ENCODE measurements around the gene SCN8A. TPM values are rescaled to one million over a fixed set of nuclear protein-coding genes. Genes with fewer than 3 reads are reported as not detected.

Gene SCN8A
- total RNA-seq, 1 experiment from 2014 or later, result 4.3 TPM

DNA sequence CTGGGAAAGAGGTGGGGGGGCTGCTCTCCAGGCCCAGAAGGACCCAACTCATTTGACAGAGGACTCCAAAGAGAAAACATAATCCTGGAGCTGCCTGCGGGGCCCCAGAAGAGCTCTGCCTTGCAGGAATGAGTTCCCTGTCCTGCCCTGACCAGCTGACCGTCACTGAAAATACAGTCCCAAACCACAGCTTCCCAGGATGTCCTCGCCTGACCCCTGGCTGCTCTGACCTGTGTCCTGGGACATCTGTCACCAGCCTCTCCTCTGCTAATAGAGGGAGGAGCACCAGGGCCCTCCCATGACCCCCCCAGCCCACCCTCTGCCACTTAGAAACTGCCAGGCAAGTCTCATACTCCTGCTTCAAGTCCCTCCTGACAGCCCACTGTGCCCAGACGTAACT lies 247.7 kb downstream of the SCN8A start:
- Histone ChIP-seq H3K4me1 (replicated peaks) (no peaks in the 10 kb centered on the region), H3K9me3 (replicated peaks) (no peaks in the 10 kb centered on the region), H3K27me3 (replicated peaks) (peaks cover 27% of the 10 kb centered on the region), H3K27ac (no peak overlapping the region), H3K36me3 (no peaks in the 10 kb centered on the region), H3K4me3 (no peak overlapping the region)
- no peak for DNase-seq (ENCODE audit: low read depth in 1 of 2, low spot score in 2 of 2)

DNA sequence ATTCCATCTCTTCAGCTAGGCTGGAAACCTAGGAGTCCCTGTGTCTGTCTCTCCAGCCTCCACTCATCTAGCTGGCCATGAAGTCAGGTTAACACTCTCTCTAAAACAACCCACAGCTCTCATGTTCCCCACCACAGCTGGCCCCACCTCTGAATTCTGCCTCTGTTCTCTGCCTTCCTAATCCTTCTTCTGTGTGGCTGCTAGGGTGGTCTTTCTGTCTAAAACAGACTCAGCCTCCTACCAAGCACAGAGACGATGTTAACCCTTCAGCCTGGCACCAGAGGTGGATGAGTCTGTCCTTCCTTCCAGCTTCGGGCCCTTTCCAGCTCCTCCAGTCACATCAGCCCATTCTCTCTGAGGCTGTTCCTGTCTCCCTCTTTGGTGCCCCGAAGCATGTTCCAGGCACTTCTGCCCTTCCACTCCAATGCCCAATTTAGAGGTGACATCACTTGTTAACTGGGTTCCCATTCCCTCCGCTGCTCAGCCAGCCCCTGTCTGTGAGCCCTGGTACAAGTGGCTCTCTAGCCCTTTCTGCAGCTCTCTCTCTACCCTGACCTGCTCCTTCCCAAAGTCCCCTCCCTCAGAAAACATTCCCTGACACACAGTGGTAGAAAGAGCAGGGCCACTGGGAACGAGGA lies 248.4 kb downstream of the SCN8A start:
- H3K36me3 ChIP-seq, result no peaks in the 10 kb centered on the region
- no peak overlapping the region for H3K27ac ChIP-seq
- no peak for DNase-seq (ENCODE audit: low read depth in 1 of 2, low spot score in 2 of 2)
- H3K9me3 ChIP-seq (replicated peaks), result no peaks in the 10 kb centered on the region
- H3K4me1 ChIP-seq (replicated peaks), result no peaks in the 10 kb centered on the region
- H3K4me3 ChIP-seq, result no peak overlapping the region
- H3K27me3 ChIP-seq (replicated peaks), result peaks cover 33% of the 10 kb centered on the region

DNA sequence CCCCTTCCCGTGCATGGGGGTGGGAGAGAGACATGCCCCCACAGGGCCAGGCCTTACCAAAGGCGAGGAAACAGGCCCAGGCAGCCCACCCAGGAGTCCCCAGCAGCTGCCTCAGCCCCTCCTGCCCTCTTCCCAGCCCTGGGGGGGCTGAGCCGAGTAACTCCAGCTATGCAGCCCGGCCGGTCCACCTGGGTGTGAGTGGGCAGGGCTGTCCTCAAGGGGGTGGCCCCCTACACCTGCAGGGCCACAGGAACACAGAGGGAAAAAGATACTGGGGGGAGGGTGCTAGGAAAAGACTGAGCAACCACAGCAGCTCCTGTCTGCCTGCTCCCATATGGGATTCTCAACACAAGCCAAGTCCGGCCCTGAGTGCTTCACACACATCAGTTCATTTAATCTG lies 249.9 kb downstream of the SCN8A start:
- H3K36me3 ChIP-seq, result no peaks in the 10 kb centered on the region
- H3K27ac ChIP-seq, result no peak overlapping the region
- no peak for DNase-seq (ENCODE audit: low read depth in 1 of 2, low spot score in 2 of 2)
- H3K9me3 ChIP-seq (replicated peaks), result no peaks in the 10 kb centered on the region
- H3K4me1 ChIP-seq (replicated peaks), result no peaks in the 10 kb centered on the region
- H3K4me3 ChIP-seq, result no peak overlapping the region
- peaks cover 44% of the 10 kb centered on the region for H3K27me3 ChIP-seq (replicated peaks)

DNA sequence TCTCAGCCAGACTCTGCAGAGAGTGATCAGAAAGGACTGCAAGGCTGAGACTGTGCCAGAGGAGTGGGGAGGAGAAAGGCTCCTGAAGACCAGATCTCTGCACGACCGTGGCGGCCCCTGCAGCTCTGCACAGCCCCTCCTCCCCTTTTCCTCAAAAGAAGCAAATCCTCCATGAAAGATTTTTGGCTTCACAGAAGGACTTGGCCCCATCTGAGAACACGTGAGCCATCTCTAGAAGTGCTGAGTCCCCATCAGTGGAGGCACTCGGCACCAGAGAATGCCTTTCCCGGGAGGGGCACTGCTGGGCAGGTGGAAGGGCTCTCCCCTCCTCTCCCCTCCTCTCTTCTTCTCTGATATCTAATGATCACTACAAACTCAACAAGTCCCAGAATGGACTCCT lies 250.7 kb downstream of the SCN8A start:
- DNase-seq (ENCODE audit: low read depth in 1 of 2, low spot score in 2 of 2), result no peak
- no peaks in the 10 kb centered on the region for H3K4me1 ChIP-seq (replicated peaks)

DNA sequence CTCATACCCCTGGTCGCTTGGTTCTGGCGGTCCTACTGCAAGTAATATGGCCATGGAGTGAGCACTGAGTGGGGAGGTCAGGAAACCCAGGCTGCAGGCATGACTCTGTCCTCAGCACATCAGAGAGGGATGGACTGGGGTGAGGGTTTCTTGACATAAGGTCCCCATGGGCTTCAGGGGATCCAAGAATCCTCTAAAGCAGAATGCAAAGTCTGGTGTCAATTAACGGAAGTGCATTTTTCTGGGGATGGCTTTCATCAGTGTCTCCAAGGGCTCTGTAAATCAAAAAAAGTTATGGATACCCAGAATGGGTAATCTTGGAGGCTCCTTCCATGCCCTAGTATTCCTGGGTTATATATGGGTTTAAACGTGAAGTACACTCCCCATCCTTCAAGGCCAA lies 253.8 kb downstream of the SCN8A start:
- peaks cover 57% of the 10 kb centered on the region for H3K27me3 ChIP-seq (replicated peaks)
- DNase-seq (ENCODE audit: low read depth in 1 of 2, low spot score in 2 of 2), result no peak
- peaks cover 10% of the 10 kb centered on the region for H3K4me1 ChIP-seq (replicated peaks)
- H3K27ac ChIP-seq, result no peak overlapping the region
- no peak overlapping the region for H3K4me3 ChIP-seq
- no peaks in the 10 kb centered on the region for H3K36me3 ChIP-seq
- no peaks in the 10 kb centered on the region for H3K9me3 ChIP-seq (replicated peaks)

More for the DNA sequence above, 250.7 kb downstream of the SCN8A start:
- no peaks in the 10 kb centered on the region for H3K9me3 ChIP-seq (replicated peaks)
- H3K27me3 ChIP-seq (replicated peaks), result peaks cover 52% of the 10 kb centered on the region
- no peaks in the 10 kb centered on the region for H3K36me3 ChIP-seq
- H3K4me3 ChIP-seq, result no peak overlapping the region
- no peak overlapping the region for H3K27ac ChIP-seq

DNA sequence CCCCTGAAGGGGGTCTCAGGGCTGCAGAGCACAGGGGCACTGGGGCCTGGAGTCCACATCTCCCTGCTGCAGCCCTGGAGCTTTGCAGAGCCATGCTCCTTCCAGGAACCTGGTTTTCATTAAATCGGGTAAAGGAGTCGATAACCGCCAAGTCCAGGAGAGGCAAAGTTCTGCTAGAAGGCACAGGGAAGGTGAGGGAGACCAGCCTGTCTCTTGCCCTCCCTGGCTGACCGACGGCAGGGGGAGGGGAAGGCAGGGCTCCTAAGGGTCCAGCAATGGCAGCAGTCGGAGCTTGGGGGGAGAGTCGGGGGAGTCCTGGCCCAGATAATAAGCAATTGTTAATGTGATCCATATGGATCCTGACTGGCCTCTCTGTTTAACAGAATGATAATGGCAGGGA lies 254.4 kb downstream of the SCN8A start:
- no peak overlapping the region for H3K27ac ChIP-seq
- H3K36me3 ChIP-seq, result no peaks in the 10 kb centered on the region
- H3K4me1 ChIP-seq (replicated peaks), result peaks cover 10% of the 10 kb centered on the region
- no peak for DNase-seq (ENCODE audit: low read depth in 1 of 2, low spot score in 2 of 2)
- H3K4me3 ChIP-seq, result no peak overlapping the region
- H3K27me3 ChIP-seq (replicated peaks), result peaks cover 57% of the 10 kb centered on the region
- no peaks in the 10 kb centered on the region for H3K9me3 ChIP-seq (replicated peaks)

DNA sequence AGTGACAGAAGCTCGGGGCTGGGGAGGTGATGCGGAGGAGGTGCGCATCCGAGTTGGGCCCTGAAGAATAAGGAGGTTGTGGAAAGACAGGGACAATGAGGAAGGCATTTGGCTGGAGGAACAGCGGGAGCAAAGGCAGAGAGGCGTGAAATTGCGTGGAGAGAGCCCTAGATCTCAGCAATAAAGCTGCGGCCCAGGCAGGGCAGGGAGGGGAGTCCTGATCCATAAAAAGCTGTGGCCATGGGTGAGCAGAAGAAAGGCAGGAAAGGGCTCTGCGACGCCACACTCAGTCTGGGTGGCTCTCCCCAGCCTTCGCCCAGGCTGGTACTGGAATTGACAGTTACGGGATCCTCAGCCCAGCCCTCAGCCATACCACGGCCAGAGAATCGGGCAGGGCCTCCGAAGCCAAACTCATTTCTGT lies 255.2 kb downstream of the SCN8A start:
- peaks cover 51% of the 10 kb centered on the region for H3K27me3 ChIP-seq (replicated peaks)
- H3K36me3 ChIP-seq, result no peaks in the 10 kb centered on the region
- no peak for DNase-seq (ENCODE audit: low read depth in 1 of 2, low spot score in 2 of 2)
- no peaks in the 10 kb centered on the region for H3K9me3 ChIP-seq (replicated peaks)
- H3K4me1 ChIP-seq (replicated peaks), result peaks cover 10% of the 10 kb centered on the region
- H3K4me3 ChIP-seq, result no peak overlapping the region
- H3K27ac ChIP-seq, result no peak overlapping the region

DNA sequence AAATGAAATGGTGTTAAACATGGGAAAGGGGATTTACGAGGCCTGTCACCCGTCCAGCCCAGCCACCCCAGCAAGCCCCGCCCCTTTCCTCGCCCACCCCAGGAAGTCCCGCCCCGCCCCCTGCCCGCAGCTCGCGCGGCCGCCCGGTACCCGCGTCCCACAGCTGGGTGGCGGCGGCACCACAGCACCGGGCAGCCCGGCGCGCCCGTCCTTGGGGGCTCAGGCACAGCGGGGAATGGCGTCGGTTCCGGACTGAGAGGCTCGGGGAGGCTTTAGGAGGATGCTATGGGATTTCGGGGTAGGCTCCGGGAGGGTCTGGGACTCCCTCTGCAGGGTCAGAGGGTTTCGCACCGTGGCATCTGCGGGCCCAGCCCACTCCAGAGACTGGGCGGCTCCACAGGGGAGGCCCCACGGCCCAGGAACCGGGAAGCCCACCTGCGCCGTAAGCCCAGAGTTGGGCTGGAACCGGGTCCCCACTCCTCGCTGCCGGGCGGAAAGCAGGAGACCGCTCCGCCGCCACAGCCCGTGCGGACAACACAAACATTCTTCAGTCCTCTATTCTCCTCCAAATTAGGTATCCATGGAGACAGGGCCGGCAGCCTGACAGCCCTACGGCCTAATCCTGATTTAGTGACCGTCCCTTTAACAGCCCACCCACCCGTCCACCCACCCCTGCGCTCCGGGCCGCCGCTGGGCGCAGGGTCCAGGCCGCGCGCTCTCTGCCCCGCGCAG lies 256.0 kb downstream of the SCN8A start:
- DNase-seq (ENCODE audit: low read depth in 1 of 2, low spot score in 2 of 2), result peak in 1 of 2 experiments; percentile 30
- Histone ChIP-seq H3K27me3 (replicated peaks) (peaks cover 45% of the 10 kb centered on the region), H3K4me3 (peak overlapping the region; percentile 36), H3K4me1 (replicated peaks) (peaks cover 10% of the 10 kb centered on the region), H3K27ac (no peak overlapping the region), H3K36me3 (no peaks in the 10 kb centered on the region), H3K9me3 (replicated peaks) (no peaks in the 10 kb centered on the region)

DNA sequence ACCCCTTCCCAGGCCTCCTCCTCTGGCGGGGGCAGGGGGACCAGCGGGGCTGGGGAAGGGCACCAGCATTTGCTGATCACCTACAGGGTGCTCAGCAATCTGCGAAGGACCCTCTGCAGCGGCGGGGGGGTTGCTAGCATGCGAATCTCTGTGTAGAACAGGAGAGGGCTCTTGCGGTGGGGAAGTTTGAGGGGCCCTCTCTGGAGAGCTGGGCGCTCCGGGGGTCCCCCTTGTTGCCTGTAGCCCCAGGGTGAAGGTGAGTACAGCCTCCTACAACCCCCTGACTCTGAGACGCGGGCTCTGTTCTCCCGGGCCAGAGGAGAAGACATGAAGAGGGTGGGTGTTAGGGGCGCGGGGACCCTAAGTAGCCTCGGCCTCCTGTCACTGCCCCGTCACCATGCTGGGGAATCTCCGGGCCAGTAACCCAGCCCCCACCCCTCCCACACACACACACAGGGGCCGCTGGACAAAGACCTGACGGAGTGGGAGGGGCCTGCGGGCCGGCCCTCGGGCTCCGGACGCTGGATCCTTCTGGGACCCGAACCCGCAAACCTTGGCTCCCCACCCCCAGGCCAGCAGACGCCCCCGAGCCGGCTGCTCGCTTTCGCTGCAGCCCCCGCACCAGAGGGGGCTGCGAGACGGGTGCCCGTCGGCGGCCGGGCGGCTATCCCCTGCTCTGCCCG lies 256.8 kb downstream of the SCN8A start:
- DNase-seq (ENCODE audit: low read depth in 1 of 2, low spot score in 2 of 2), result no peak
- H3K9me3 ChIP-seq (replicated peaks), result no peaks in the 10 kb centered on the region
- no peaks in the 10 kb centered on the region for H3K36me3 ChIP-seq
- H3K4me3 ChIP-seq, result 0 out of 2 replicates have a peak overlapping the region, but pooled peaks have one; percentile 9
- peaks cover 40% of the 10 kb centered on the region for H3K27me3 ChIP-seq (replicated peaks)
- peaks cover 10% of the 10 kb centered on the region for H3K4me1 ChIP-seq (replicated peaks)
- H3K27ac ChIP-seq, result no peak overlapping the region

DNA sequence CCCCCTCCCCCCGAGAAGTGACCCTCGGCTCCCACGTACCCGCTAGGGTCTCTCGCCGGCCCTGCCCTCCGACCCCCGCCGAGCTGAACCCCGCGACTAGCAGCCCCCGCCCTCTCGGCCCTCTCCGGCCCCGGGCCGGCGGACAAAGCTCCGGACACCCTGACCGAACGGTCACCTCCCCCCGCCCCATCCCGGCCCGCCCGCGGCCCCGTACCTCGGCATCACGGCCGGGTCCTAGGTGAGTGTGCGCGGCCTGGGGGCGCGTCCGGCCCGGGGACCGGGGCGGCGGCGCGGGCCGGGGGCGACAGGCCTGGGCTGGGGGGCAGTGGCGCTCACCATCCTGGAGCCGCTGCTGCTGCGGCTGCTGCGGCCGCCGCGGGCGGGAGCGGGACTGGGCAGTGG lies 257.3 kb downstream of the SCN8A start, which contains the start of gene FIGNL2:
Gene FIGNL2, minus strand, starts transcription at position 393 of the 402 bp plus-strand sequence. CDS start 26,305 bp downstream, outside the sequence.
- peaks cover 40% of the 10 kb centered on the region for H3K27me3 ChIP-seq (replicated peaks)
- H3K4me1 ChIP-seq (replicated peaks), result peaks cover 10% of the 10 kb centered on the region
- H3K4me3 ChIP-seq, result 0 out of 2 replicates have a peak within 1 kb of the TSS, but pooled peaks have one; percentile 9
- no peaks in the 10 kb centered on the region for H3K9me3 ChIP-seq (replicated peaks)
- H3K36me3 ChIP-seq, result no peaks in the 10 kb centered on the region
- no peak within 1 kb of the TSS for H3K27ac ChIP-seq
- DNase-seq (ENCODE audit: low read depth in 1 of 2, low spot score in 2 of 2), result no peak

DNA sequence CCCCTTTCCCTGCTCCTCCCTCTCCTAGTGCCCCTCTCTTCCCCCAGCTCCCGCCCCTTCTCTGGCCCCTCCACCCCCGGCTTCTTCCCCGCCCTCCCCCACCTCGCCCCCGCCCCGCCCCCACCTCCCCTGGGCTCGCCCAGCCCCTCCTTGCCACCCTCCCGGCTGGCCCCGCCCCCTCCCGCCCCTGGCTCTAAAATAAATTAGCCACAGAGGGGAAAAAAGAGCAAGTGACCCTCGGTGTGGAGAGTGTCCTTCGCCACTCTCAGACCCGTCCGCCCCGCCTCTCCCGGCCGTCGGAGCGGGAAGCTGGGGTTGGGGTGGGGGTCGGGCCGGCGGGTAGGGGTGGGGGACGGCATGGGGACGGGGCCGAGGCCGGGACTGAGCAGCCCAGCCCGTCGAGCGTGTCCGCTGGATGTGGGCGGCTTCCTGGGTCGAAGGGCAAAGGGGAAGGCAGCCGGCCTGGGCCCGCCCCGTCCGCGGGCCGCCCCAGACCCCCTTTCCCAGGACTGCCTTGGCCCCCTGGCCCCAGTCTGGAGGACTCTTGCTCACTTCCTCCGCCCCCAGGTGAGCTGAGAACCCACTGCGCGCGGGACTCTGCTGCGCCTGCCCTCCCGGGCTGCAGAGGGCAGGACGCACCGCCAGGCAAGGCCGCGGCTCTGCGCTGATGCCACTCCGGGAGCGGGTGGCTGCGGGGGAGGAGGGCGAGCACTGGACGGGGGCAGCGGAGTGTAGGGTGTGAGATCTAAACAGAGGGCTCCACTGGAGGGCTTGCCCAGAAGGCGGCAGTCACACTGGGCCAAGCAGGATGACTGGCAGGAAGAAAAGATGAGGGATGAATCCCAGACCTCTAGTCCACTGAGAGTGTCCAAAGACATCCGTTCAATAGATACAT lies 258.1 kb downstream of the SCN8A start:
- Histone ChIP-seq H3K27me3 (replicated peaks) (peaks cover 38% of the 10 kb centered on the region), H3K4me1 (replicated peaks) (peaks cover 10% of the 10 kb centered on the region), H3K36me3 (no peaks in the 10 kb centered on the region), H3K27ac (no peak overlapping the region), H3K9me3 (replicated peaks) (no peaks in the 10 kb centered on the region), H3K4me3 (no peak overlapping the region)
- DNase-seq (ENCODE audit: low read depth in 1 of 2, low spot score in 2 of 2), result no peak

DNA sequence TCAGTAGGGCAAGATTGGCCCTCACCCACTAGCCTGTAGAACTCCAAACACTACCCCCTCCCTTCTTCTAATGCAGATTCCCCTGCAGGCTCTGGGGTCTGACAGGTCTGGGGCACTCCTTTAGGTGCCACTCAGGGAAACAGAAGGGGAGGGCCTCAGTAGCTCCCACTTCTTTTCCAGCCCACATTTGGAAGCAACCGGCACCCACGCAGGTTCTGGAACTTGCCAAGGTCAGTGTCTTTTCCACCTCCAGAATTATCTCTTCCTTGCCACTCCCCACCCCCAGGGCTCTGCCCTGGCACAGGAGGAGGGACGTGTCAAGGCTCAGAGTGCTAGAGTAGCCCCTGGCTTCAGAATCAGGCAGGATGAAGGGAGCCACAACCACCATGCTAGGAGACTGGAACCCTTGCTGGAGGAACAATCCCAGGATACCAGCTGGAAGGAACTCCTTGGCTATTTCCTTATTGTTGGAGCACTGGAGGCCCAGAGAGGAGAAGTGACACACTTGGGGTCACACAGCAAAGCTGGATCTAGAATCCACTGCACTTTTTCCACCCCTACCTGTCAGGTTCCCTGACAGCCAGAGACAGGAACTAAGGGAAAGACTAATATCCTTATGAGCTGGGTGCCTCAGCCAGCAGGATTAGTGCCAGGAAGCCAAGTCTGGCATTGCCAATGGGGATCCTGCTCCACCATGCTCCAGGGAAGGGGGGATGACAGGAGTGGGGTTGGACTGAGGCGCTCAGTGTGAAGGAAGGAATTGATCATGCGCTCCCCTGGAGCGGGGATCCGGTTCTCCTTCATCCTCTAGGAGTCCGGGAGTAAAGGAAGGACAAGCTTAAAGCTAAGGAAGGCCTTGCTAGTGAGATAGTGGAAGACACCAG lies 259.3 kb downstream of the SCN8A start:
- peaks cover 27% of the 10 kb centered on the region for H3K27me3 ChIP-seq (replicated peaks)
- no peak overlapping the region for H3K4me3 ChIP-seq
- no peaks in the 10 kb centered on the region for H3K9me3 ChIP-seq (replicated peaks)
- no peak overlapping the region for H3K27ac ChIP-seq
- peaks cover 10% of the 10 kb centered on the region for H3K4me1 ChIP-seq (replicated peaks)
- H3K36me3 ChIP-seq, result no peaks in the 10 kb centered on the region
- no peak for DNase-seq (ENCODE audit: low read depth in 1 of 2, low spot score in 2 of 2)
